LNCAP (cell line): ENCODE results near the gene SHE.

Experiments used
- TF ChIP-seq, protein P1 (sequence below): fragments of 450-650 bp; IDR thresholded peaks from 2 replicates; pipeline ENCODE4 v1.5.1; 2017; ENCODE audit warnings: mild to moderate bottlenecking

Gene SHE

DNA sequence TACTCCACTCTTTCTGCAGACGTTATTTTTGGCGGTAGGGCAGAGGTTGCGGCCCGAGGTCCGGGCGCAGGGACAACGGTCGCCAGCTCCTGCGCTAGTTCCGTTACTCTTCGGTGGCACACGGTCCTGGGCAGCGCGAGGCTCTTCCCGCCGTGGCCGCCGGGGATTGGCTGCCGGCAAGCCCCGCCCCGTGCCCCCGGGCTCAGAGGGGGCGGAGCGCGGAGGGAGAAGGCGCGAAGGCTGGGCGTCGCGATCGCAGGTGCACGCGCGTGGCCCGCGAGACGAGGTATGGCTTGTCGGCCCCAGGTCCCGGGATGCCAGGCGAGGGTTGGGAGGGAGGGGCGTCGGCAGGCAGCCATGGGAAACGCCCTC is 518 bp upstream of the SHE start:
- TF ChIP-seq, protein P1, sequence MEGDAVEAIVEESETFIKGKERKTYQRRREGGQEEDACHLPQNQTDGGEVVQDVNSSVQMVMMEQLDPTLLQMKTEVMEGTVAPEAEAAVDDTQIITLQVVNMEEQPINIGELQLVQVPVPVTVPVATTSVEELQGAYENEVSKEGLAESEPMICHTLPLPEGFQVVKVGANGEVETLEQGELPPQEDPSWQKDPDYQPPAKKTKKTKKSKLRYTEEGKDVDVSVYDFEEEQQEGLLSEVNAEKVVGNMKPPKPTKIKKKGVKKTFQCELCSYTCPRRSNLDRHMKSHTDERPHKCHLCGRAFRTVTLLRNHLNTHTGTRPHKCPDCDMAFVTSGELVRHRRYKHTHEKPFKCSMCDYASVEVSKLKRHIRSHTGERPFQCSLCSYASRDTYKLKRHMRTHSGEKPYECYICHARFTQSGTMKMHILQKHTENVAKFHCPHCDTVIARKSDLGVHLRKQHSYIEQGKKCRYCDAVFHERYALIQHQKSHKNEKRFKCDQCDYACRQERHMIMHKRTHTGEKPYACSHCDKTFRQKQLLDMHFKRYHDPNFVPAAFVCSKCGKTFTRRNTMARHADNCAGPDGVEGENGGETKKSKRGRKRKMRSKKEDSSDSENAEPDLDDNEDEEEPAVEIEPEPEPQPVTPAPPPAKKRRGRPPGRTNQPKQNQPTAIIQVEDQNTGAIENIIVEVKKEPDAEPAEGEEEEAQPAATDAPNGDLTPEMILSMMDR: no peak

DNA sequence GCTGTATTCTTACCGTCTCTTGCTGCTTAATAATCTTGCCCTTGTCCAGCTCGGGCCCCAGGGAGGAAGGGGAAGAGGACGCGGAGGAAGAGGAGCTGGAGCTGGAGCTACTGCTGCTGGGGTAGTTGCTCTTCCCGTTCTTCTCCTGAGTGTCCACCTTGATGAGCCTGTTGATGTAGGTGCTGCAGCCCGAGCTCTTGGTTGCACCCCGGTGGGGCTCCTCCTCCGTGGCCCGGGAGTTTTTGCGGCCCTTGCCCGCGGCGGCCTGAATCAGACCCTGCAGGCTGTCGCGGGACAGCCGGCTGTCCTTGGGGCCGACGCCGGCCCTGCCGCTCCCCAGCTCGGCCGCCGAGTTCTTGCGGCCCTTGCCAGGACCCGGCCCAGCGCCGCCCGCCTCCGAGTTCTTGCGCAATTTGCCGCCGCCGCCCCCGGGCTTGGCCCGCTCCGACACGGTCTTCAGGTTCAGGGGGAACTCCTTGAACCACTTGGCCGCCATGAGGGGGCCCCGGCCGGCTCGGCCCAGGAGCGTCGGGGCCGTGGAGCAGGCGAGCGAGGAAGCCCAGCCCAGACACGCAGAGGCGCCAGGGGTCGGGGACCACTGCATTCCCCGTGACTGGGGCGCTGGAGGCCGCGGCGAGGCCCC is 668 bp downstream of the SHE start:
- TF ChIP-seq, protein P1: no peak

GRCh38 chr1:154500533-154500932 is 1.7 kb downstream of the SHE start:
- TF ChIP-seq, protein P1: no peak

- TF ChIP-seq, protein P1: no peak
Measured at GRCh38 chr1:154499446-154499845, 2.8 kb downstream of the SHE start.

DNA sequence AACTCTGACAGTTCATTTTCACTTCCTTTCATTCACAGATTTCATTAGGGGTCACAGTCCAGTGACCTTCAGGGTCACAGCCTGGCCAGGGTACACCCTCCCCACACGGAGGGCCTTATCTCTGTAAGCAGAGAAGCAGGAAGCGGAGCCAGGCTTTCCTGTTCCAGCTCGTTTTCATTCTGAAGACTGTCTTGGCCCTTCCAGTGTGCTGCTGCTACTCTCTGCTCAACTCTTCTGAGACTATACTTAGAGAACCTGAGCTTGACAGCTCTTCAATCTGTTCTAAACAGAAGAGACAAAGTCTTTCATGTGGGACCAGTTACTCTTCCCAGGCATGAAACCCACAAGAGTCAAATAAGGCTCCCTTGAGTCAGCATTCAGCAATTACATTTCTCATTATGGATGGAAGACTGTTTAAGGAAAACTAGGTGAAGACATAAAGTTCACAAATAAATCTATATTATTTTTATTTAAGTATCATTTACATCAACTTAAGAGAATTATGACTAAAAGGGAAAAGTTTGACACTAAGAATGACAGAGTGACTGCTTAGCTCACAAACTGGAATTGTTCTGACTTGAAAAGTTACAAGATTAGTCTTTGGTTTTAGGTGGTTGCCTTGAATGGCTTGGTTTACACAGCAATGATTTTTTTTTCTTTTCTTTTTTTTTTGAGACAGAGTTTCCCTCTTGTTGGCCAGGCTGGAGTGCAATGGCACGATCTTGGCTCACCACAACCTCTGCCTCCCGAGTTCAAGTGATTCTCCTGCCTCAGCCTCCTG is 5.0 kb downstream of the SHE start:
- TF ChIP-seq, protein P1: no peak

GRCh38 chr1:154496383-154496782 is 5.8 kb downstream of the SHE start:
- TF ChIP-seq, protein P1: no peak

DNA sequence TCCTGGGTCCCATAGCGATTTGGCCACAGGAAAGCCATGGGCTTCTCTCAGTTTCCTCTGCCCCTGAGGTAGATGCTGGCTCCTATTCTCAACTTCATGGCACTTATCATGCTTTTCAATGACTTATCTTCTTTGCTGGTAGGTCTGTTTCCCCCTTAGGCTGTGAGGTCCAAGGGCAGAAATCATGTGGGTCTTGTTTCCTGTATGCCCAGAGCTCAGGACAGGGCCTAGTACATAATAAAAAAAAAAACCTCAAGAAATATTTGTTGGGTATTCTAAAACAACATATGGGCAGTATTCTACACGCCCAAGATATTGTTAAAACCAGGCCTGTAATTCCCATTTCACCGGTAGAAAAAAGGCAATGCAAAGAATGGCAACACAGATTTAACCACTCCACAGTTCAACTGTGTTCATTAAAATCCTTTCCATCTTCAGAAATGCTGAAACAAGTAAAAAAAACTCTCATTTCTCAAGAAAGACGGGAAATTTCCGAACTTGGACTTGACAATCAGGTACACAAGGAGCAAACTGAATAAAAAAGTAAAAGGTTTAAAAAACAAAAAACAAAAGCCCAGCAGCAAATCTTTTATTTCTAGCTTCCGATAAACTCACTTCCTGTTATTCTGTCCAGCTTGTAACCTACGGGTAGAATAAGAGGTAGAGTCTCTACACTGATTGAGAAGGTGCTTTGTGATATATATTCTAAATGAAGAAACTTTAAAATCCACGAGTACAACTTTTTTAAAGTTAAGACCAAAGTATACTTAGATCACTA is 6.5 kb downstream of the SHE start:
- TF ChIP-seq, protein P1: no peak
